ENCODE measurements around the gene HSPH1. TPM values are rescaled to one million over a fixed set of nuclear protein-coding genes. Genes with fewer than 3 reads are reported as not detected.
"Not testable (repeated sequence)": the region's sequence is repeated elsewhere in the genome, so short reads cannot be mapped to it uniquely, and the experiment has no call there.

Gene HSPH1
- polyA plus RNA-seq, 1 experiment: 88.6 TPM

GRCh38 chr13:31182987-31183386 is 21.3 kb upstream of the HSPH1 start:
- Histone ChIP-seq H3K27ac (ENCODE audit: low read depth, low read length) (no peak overlapping the region), H3K27me3 (ENCODE audit: control insufficient read depth, insufficient read depth, low read length) (no peaks in the 10 kb centered on the region), H3K4me3 (ENCODE audit: low read depth, low read length) (no peak overlapping the region), H3K9me3 (ENCODE audit: control insufficient read depth, insufficient read depth, low read length) (no peaks in the 10 kb centered on the region; the same call in 1 of the 2 replicates)
- CTCF ChIA-PET: no interaction called here
- POLR2A ChIA-PET: no interaction called here
- TF ChIP-seq CTCF (IDR thresholded peaks at IDR 0.05; ENCODE audit: low read depth, low read length): no peak
- no peak for DNase-seq (ENCODE audit: low read depth, low spot score)

GRCh38 chr13:31179754-31180153 is 18.1 kb upstream of the HSPH1 start:
- Histone ChIP-seq H3K27ac (ENCODE audit: low read depth, low read length) (no peak overlapping the region), H3K27me3 (ENCODE audit: control insufficient read depth, insufficient read depth, low read length) (no peaks in the 10 kb centered on the region), H3K4me3 (ENCODE audit: low read depth, low read length) (no peak overlapping the region), H3K9me3 (ENCODE audit: control insufficient read depth, insufficient read depth, low read length) (no peaks in the 10 kb centered on the region; the same call in 1 of the 2 replicates)
- POLR2A ChIA-PET: no interaction called here
- CTCF ChIA-PET: interaction anchor here (0.8 to 2.0 kb wide), 2 partner anchors 57 to 245 kb away, joined by 3 to 8 read pairs; no protein-coding TSS in a partner anchor
- no peak for TF ChIP-seq CTCF (IDR thresholded peaks at IDR 0.05; ENCODE audit: low read depth, low read length)
- DNase-seq (ENCODE audit: low read depth, low spot score): no peak

- DNase-seq (ENCODE audit: low read depth, low spot score): no peak
- H3K27ac ChIP-seq (ENCODE audit: low read depth, low read length): no peak overlapping the region
- POLR2A ChIA-PET: no interaction called here
- TF ChIP-seq CTCF (IDR thresholded peaks at IDR 0.05; ENCODE audit: low read depth, low read length): no peak
- no peaks in the 10 kb centered on the region for H3K27me3 ChIP-seq (ENCODE audit: control insufficient read depth, insufficient read depth, low read length)
- no peaks in the 10 kb centered on the region; the same call in 1 of the 2 replicates for H3K9me3 ChIP-seq (ENCODE audit: control insufficient read depth, insufficient read depth, low read length)
- CTCF ChIA-PET: interaction anchor here (0.8 to 2.0 kb wide), 2 partner anchors 57 to 245 kb away, joined by 3 to 8 read pairs; no protein-coding TSS in a partner anchor
- H3K4me3 ChIP-seq (ENCODE audit: low read depth, low read length): no peak overlapping the region
Observed at GRCh38 chr13:31179241-31179640, 17.5 kb upstream of the HSPH1 start.

- DNase-seq (ENCODE audit: low read depth, low spot score); POLR2A ChIA-PET; H3K27me3 ChIP-seq (ENCODE audit: control insufficient read depth, insufficient read depth, low read length); H3K9me3 ChIP-seq (ENCODE audit: control insufficient read depth, insufficient read depth, low read length); H3K4me3 ChIP-seq (ENCODE audit: low read depth, low read length); H3K27ac ChIP-seq (ENCODE audit: low read depth, low read length): not testable (repeated sequence)
- CTCF ChIA-PET: interaction anchor here (2.0 kb wide), 1 partner anchor 58 kb away, joined by 8 read pairs; no protein-coding TSS in a partner anchor
Observed at GRCh38 chr13:31177813-31178495, 16.2 kb upstream of the HSPH1 start.

- H3K4me3 ChIP-seq (ENCODE audit: low read depth, low read length): no peak overlapping the region
- ChIA-PET POLR2A (no interaction called here), CTCF (interaction anchor here (1.0 to 4.2 kb wide), 2 partner anchors 61 to 248 kb away, joined by 3 to 55 read pairs; no protein-coding TSS in a partner anchor)
- no peaks in the 10 kb centered on the region; the same call in 1 of the 2 replicates for H3K9me3 ChIP-seq (ENCODE audit: control insufficient read depth, insufficient read depth, low read length)
- TF ChIP-seq CTCF (IDR thresholded peaks at IDR 0.05; ENCODE audit: low read depth, low read length): no peak
- no peak for DNase-seq (ENCODE audit: low read depth, low spot score)
- H3K27me3 ChIP-seq (ENCODE audit: control insufficient read depth, insufficient read depth, low read length): no peaks in the 10 kb centered on the region
- no peak overlapping the region for H3K27ac ChIP-seq (ENCODE audit: low read depth, low read length)
Observed at GRCh38 chr13:31175847-31176532, 14.3 kb upstream of the HSPH1 start.

All from AG04450 (cell line).